GM12801 (cell line): ENCODE results near the gene SCLT1.

Experiments used
- CTCF ChIP-seq: IDR thresholded peaks from one replicate; pipeline ENCODE4 v1.5.1; 2011; ENCODE audit warnings: control low read depth; ENCODE audit not compliant: insufficient read length; ENCODE audit errors: extremely low read depth

SCLT1 gene

GRCh38 chr4:128837679-128838078 is 255.7 kb downstream of the SCLT1 start:
- TF ChIP-seq CTCF = no peak

GRCh38 chr4:128837198-128837597 is 256.1 kb downstream of the SCLT1 start:
- no peak for TF ChIP-seq CTCF

- TF ChIP-seq CTCF = no peak
Measured at GRCh38 chr4:128835498-128836222, 257.7 kb downstream of the SCLT1 start.
